Measurements from ENCODE around the gene VSIG10L. TPM values are rescaled to one million over a fixed set of nuclear protein-coding genes. Genes with fewer than 3 reads are reported as not detected.

The VSIG10L gene
- total RNA-seq, 1 experiment from 2014 or later = 4.6 TPM

GRCh38 chr19:51354103-51354741, 12.3 kb upstream of the VSIG10L start:
- Histone ChIP-seq H3K9ac (ENCODE audit: low read length) (no peak overlapping the region), H3K79me2 (ENCODE audit: insufficient read depth, low read length) (peaks cover 13% of the 10 kb centered on the region; the same call in 1 of the 2 replicates), H3K36me3 (ENCODE audit: control insufficient read depth in 1 of 2, insufficient read depth in 2 of 2, low read length in 2 of 2) (peaks cover 3 to 14% of the 10 kb centered on the region in 2 experiments; a peak in 1 of 4 replicates), H3K4me1 (ENCODE audit: control insufficient read depth in 1 of 2, insufficient read depth in 2 of 2, low read length in 2 of 2) (peaks cover 10 to 27% of the 10 kb centered on the region in 2 experiments), H2AFZ (ENCODE audit: low read depth, low read length, poor library complexity, severe bottlenecking) (no peak overlapping the region), H3K9me2 (ENCODE audit: insufficient read depth) (no peaks in the 10 kb centered on the region), H3K4me2 (ENCODE audit: low read length) (no peak overlapping the region), H3K27ac (ENCODE audit: low read depth, low read length) (no peak overlapping the region), H4K20me1 (ENCODE audit: insufficient read depth) (no peaks in the 10 kb centered on the region), H3K27me3 (ENCODE audit: insufficient read depth, low read length) (no peaks in the 10 kb centered on the region), H3K9me3 (ENCODE audit: control insufficient read depth in 1 of 2, insufficient read depth in 1 of 2, low read depth in 1 of 2, low read length in 2 of 2) (no peaks in the 10 kb centered on the region), H3K4me3 (replicated peaks in 1 of 2; ENCODE audit: low read depth in 1 of 2, low read length in 2 of 2) (no peak overlapping the region)
- no peak for ATAC-seq
- ChIA-PET POLR2A (no interaction called here), CTCF (no interaction called here), RAD21 (ENCODE audit: low non-redundant PET in 1 of 2, low total read pairs in 2 of 2, uncharacterized antibody in 2 of 2, unreplicated experiment in 2 of 2) (no interaction called here)
- TF ChIP-seq ZFX (IDR thresholded peaks at IDR 0.05) (no peak), YY1 (IDR thresholded peaks at IDR 0.05; ENCODE audit: extremely low read depth, insufficient replicate concordance, low read depth, low read length) (no peak), SIN3A (IDR thresholded peaks at IDR 0.05; ENCODE audit: low read depth) (no peak), SRF (IDR thresholded peaks at IDR 0.05; ENCODE audit: low read depth) (no peak)
- BruUV-seq (replicated peaks) = no TSS peak
- intact Hi-C loops (cut with micrococcal nuclease) = no loop called here
- no peak for DNase-seq (ENCODE audit: low read depth, low spot score)

GRCh38 chr19:51352783-51353360, 10.9 kb upstream of the VSIG10L start:
- Histone ChIP-seq H3K9me3 (ENCODE audit: control insufficient read depth in 1 of 2, insufficient read depth in 1 of 2, low read depth in 1 of 2, low read length in 2 of 2) (no peaks in the 10 kb centered on the region), H3K9me2 (ENCODE audit: insufficient read depth) (no peaks in the 10 kb centered on the region), H2AFZ (ENCODE audit: low read depth, low read length, poor library complexity, severe bottlenecking) (no peak overlapping the region), H3K4me3 (replicated peaks in 1 of 2; ENCODE audit: low read depth in 1 of 2, low read length in 2 of 2) (no peak overlapping the region), H3K27ac (ENCODE audit: low read depth, low read length) (no peak overlapping the region), H3K4me2 (ENCODE audit: low read length) (no peak overlapping the region), H3K9ac (ENCODE audit: low read length) (no peak overlapping the region), H3K36me3 (ENCODE audit: control insufficient read depth in 1 of 2, insufficient read depth in 2 of 2, low read length in 2 of 2) (peaks cover 3 to 14% of the 10 kb centered on the region in 2 experiments; a peak in 1 of 4 replicates), H3K27me3 (ENCODE audit: insufficient read depth, low read length) (no peaks in the 10 kb centered on the region), H3K79me2 (ENCODE audit: insufficient read depth, low read length) (peaks cover 13% of the 10 kb centered on the region; the same call in 1 of the 2 replicates), H3K4me1 (ENCODE audit: control insufficient read depth in 1 of 2, insufficient read depth in 2 of 2, low read length in 2 of 2) (peaks cover 0 to 22% of the 10 kb centered on the region in 2 experiments; a peak in 3 of 4 replicates), H4K20me1 (ENCODE audit: insufficient read depth) (no peaks in the 10 kb centered on the region)
- ATAC-seq (no peak), DNase-seq (ENCODE audit: low read depth, low spot score) (no peak)
- POLR2A ChIA-PET = no interaction called here
- no TSS peak for BruUV-seq (replicated peaks)
- RAD21 ChIA-PET (ENCODE audit: low non-redundant PET in 1 of 2, low total read pairs in 2 of 2, uncharacterized antibody in 2 of 2, unreplicated experiment in 2 of 2) = no interaction called here
- intact Hi-C loops (cut with micrococcal nuclease) = no loop called here
- CTCF ChIA-PET = no interaction called here
- no peak for TF ChIP-seq ZNF274 (IDR thresholded peaks at IDR 0.05; ENCODE audit: low read depth, low read length)
- TF ChIP-seq ZFX (IDR thresholded peaks at IDR 0.05) = no peak
- TF ChIP-seq ELF1 (IDR thresholded peaks at IDR 0.05; ENCODE audit: borderline replicate concordance, low read depth) = no peak
- TF ChIP-seq TCF7L2 (IDR thresholded peaks at IDR 0.05; ENCODE audit: borderline replicate concordance, extremely low read depth, insufficient read depth, insufficient read length) = no peak
- TF ChIP-seq MAX (IDR thresholded peaks at IDR 0.05) = no peak
- no peak for TF ChIP-seq CEBPB (IDR thresholded peaks at IDR 0.05; ENCODE audit: low read depth)
- TF ChIP-seq RAD21 (IDR thresholded peaks at IDR 0.05; ENCODE audit: low read depth) = no peak
- no peak for TF ChIP-seq EZH2 (IDR thresholded peaks at IDR 0.05)
- TF ChIP-seq ZBTB33 (IDR thresholded peaks at IDR 0.05; ENCODE audit: extremely low read depth, insufficient replicate concordance, low read length) = no peak
- TF ChIP-seq POLR2A (IDR thresholded peaks at IDR 0.05; ENCODE audit: borderline replicate concordance, extremely low read depth, insufficient read depth, insufficient read length) = no peak
- no peak for TF ChIP-seq REST (IDR thresholded peaks at IDR 0.05; ENCODE audit: low read depth)
- no peak for TF ChIP-seq JUND (IDR thresholded peaks at IDR 0.05)

All from HCT116 (cell line).